Activated CD8-positive, alpha-beta memory T cell treated with anti-CD3 and anti-CD28 coated beads for 24 hours (primary cell): ENCODE measurements around the gene TBATA.

Experiments
- DNase-seq: peaks from one replicate; pipeline ENCODE4 v3.0.0-alpha.2; 2020

The TBATA gene

GRCh38 chr10:70806841-70807240 lies 21.7 kb upstream of the TBATA start:
- DNase-seq, result no peak

DNA sequence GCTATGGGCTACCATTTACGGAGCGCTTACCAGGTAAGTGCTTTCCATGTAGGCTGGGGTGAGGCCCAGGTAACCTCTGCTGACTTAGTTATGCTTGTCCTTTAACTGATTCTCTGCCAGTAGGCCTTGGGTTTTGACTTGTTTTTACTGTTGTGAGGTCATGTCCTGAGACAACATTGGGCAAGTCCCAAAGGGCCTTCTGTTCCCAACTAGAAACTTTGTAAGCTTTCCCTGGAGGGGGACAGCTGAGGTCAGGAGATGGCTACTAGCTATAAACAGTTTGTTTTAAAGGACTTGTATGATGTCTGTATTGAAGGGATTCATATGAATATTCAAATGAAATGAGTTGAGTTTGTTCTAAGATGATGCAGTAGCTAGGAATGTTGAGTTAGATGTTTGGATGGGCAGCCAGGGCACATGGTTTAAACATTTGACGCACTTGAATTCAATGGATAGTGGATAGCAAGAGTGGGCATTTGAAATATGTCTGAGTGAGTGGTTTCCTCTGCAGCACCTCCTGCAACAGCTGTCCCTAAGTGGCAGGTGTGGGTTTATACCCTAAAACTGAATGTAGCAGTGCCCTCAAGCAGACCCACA lies 20.5 kb upstream of the TBATA start:
- no peak for DNase-seq

- no peak for DNase-seq
Measured at GRCh38 chr10:70804421-70804808, 19.2 kb upstream of the TBATA start.

- no peak for DNase-seq
Measured at GRCh38 chr10:70803775-70804420, 18.7 kb upstream of the TBATA start.

DNA sequence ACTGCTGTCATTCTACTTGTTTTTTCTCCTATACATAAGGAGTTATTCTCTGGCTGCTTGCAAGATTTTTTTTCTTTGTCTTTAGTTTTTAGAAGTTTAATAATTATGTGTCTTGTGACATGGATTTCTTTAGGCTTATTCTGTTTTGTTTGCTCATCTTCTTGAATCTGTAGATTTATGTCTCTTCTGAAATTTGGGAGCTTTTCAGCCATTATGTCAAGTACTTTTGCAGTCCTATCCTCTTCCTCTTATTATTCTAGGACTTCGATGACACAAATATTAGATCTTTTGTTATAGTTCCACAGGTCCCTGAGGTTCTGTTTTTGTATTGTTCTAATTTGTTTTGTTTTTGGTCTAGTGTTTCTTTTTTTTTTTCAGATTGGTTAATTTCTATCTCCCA lies 16.7 kb upstream of the TBATA start:
- no peak for DNase-seq

DNA sequence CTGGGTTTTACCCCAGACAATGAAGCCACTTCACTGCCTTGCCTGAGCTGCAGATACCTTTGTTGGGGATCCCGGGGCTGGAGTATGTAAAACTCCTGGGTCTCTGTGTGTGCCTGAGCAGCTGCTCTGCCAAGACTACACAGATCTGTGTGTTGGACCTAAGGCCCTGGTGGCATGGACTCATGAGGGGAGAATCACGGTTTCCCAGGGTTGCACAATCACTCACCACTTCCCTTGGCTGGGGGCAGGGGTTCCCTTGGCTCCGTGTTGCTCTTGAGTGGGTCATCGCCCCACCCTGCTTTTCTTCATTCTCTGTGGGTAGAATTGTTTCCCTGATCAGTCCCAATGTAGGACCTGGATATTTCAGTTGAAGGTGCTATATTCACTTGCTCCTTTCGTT lies 13.9 kb upstream of the TBATA start:
- DNase-seq, result no peak

- no peak for DNase-seq
Measured at GRCh38 chr10:70797840-70798239, 12.7 kb upstream of the TBATA start.

GRCh38 chr10:70795613-70796012 lies 10.4 kb upstream of the TBATA start:
- no peak for DNase-seq

DNA sequence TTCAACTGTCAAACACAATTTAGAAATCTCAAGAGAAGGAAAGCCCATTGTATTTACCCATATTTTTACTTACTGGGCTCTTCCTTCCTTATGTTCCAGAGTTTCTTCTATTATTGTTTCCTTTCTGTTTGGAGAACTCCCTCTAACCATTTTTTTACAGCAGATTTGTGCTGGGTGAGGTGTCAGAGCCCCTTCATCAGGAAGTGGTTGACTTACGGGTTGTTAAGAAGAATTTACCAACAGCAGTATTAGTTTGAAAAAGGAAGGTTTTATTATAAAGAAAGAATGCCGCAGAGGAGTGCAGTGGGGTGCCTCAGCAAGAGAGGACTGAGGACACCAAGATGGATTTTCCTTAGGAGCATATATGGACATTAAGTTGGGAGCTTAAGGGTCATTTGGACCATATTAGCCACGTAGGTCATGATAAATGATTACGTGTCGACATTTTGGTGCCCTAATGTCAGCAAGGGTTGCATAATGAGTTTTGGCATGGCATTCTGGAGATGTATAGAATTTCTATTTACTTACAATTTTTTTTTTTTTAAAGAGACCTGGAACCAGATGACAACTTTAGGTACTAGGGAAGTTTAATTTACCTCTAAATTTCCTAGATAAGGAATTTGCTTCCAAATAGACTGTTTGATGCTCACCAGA lies 6.3 kb upstream of the TBATA start:
- no peak for DNase-seq

- DNase-seq, result no peak
Measured at GRCh38 chr10:70786799-70787415, 1.7 kb upstream of the TBATA start.

GRCh38 chr10:70784471-70784870 lies 706 bp downstream of the TBATA start:
- DNase-seq, result no peak

GRCh38 chr10:70784016-70784415 lies 1.2 kb downstream of the TBATA start:
- no peak for DNase-seq

DNA sequence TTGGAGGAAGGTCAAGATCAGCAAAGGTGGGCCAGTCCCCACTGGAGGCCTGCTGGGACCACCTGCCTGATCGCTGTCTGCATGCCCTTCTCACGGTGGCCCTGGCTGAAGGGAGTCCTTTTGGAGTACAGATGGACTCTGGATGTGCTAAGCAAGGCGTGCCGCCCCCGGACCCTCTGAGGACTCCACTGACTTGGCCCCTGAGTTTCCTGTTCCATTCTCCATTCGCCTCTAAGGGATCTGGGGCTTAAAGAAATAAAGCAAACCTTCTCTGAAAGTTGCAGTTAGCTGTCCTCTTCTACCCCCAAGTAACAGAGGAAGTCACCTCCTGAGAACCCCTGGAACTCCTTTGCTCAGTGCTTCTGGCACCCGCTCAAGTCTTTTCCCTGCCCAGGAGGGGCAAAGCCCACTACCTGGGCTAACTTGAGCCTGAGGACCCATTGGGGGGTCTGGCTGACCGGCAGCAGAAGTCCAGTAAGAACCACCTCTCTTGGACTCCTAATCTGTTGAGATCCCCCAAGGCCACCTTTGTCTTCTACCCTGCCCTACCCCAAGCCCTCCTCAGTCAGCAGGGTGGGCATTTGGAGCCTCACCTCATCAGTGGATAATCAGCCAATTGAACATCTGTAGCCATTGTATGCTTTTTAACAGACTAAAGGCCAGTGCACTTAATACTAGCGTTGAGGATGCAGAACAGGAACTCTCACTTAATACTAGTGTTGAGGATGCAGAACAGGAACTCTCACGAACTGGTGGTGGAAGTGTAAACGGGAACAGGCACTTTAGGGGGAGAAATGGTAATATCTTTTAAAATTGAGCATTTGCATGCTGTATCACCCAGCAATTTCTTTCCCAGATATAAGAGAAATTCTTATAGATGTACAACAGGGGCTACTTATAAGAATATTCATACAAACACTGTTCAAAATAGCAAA lies 2.2 kb downstream of the TBATA start:
- no peak for DNase-seq

- DNase-seq, result no peak
Measured at GRCh38 chr10:70782086-70782745, 3.0 kb downstream of the TBATA start.

GRCh38 chr10:70781461-70782051 lies 3.6 kb downstream of the TBATA start:
- DNase-seq, result no peak

- no peak for DNase-seq
Measured at GRCh38 chr10:70780772-70781171, 4.4 kb downstream of the TBATA start.

- DNase-seq, result no peak
Measured at GRCh38 chr10:70780370-70780760, 4.8 kb downstream of the TBATA start.

DNA sequence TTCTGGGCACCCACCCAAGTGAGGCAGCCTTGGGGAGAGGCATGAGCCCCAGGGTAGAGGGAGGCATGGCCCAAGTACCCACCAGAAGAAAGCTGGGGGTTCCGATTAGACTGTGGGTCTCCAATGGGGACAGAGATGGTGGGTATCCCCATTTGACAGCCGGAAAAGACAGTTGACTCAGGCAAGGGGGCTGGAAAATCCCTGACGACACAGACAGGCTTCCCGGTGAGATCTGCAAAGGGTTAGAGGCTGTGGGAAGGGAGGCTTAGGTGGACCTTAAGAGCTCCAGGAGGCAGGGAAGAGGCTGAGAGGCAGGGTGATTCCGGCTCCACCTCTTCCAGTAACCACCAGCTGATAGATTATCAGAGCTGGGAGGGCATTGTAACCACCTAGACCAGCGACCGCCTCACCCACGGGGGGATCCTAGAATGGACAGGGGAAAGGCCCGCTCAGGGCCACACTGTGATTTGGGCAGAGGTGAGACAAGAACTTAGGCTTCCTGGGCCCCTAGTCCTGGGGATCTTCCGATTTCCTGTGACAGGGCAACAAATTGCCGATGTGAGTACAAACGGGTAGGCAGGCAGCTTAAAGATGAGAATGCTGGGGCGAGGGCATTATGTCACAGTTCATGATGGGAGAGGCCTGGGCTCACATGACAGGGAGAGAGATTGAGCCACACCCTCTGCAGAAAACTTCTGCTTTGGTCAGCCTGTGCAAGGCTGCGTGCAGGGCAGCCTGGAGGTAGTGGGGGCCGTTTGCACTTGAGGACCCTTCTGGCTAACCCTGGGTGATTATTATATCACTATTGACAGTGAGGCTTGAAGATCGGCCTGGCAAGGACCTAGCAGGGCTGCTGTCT lies 5.4 kb downstream of the TBATA start:
- DNase-seq, result no peak

DNA sequence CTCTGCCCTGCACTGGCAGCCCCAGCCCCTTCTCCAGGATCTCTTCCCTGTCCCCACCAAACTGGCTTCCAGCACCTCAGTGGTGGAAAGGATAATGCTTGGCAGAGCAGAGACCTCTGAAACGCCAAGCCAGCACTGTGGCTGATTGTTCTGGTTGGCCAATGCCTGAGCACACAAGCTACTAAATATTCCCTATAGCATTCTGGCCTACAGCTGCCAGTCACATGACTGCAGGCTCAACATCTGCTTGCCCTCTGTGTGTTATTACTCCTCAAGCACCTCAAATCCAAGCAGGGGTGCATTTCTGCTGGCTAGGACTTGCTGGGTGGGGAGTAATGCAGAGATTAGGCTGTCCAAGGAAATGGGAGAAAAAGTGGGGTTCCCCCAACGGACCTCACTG lies 6.1 kb downstream of the TBATA start:
- no peak for DNase-seq

DNA sequence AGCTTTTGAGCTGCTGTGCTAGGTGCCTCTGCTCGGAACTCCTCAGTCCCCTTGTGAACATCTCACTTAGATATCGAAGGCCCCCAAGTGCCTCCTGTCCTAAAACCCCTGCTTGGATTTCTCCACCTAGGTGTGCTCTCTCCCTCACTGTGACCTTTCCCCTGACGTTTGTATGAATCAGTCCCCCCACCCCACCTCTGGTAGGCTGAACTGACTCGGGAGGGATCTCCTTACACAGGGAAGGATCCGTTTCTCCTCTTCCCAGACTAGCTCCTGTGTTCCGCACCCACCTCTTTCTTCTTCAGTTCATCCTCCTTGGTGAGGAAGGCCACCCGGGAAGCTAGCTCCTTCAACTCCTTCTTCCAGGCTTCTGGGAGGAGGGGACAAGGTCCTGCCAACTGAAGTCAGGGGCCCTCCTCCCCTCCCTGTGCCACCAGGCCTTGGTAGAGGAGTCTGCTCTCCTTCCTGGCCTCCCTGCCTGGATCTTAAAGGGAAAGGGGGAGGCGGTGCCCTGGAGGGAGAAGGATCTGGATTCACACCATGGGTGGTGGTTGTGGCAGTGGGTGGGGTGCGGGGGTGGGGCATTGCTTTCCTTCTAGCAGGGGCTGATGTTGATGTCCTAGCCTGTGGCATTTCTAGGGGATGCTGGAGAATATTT lies 6.8 kb downstream of the TBATA start:
- no peak for DNase-seq
